HEK293 (cell line): ENCODE results near the gene RNPEP.

Source experiments
- CTCF ChIA-PET: fragments of 350-600 bp; formaldehyde crosslinking; extraction: SDS; loops from one replicate; lab custom pipeline; 2021; ENCODE audit warnings: antibody characterized with exemption; lab: Yijun Ruan, JAX
- POLR2A ChIA-PET: fragments of 300-600 bp; formaldehyde crosslinking; extraction: SDS; loops from one replicate; lab custom pipeline; 2020; ENCODE audit warnings: antibody characterized with exemption, inconsistent platforms; lab: Yijun Ruan, JAX
- H3K27ac ChIP-seq: fragments of 200-500 bp; sonication (Bioruptor generic); 2 replicates; pipeline ENCODE4 v1.5.1; 2014; ENCODE audit warnings: low read depth, low read length, control low read depth, inconsistent platforms; ENCODE audit errors: extremely low read depth
- H3K36me3 ChIP-seq, 2 experiments: fragments of 200-500 bp in 1 of 2; sonication (Bioruptor generic) in 1 of 2; 1 replicate in 1 of 2; 2 replicates in 1 of 2; pipeline ENCODE4 v1.5.1; 2014 to 2017; ENCODE audit warnings: inconsistent platforms in 2 of 2, low read length in 2 of 2; ENCODE audit not compliant: control insufficient read depth in 2 of 2, insufficient read depth in 1 of 2
- H3K4me1 ChIP-seq: fragments of 200-500 bp; sonication (Bioruptor generic); 2 replicates; pipeline ENCODE4 v1.5.1; 2014; ENCODE audit warnings: mild to moderate bottlenecking, low read length, inconsistent platforms; ENCODE audit not compliant: control insufficient read depth, insufficient read depth
- H3K4me3 ChIP-seq: 2 replicates; pipeline ENCODE4 v1.5.1; 2011; ENCODE audit warnings: low read depth, mild to moderate bottlenecking, control low read depth, low read length, moderate library complexity
- H3K9me3 ChIP-seq: fragments of 200-500 bp; sonication (Bioruptor generic); 2 replicates; pipeline ENCODE4 v1.5.1; 2014; ENCODE audit warnings: low read depth, low read length, inconsistent platforms; ENCODE audit not compliant: control insufficient read depth, insufficient read depth
- IKZF3 ChIP-seq: fragments of 450-650 bp; IDR thresholded peaks from 2 replicates; pipeline ENCODE4 v1.5.0; 2018; ENCODE audit warnings: missing biosample characterization, mild to moderate bottlenecking, missing genetic modification characterization, moderate library complexity
- KLF1 ChIP-seq: fragments of 450-650 bp; formaldehyde crosslinking; IDR thresholded peaks from 2 replicates; pipeline ENCODE4 v1.5.1; 2016; ENCODE audit warnings: missing biosample characterization, missing genetic modification characterization
- PRDM10 ChIP-seq: fragments of 450-650 bp; formaldehyde crosslinking; IDR thresholded peaks from 2 replicates; pipeline ENCODE4 v1.5.1; 2016; ENCODE audit warnings: missing biosample characterization, missing genetic modification characterization
- REPIN1 ChIP-seq: fragments of 450-650 bp; formaldehyde crosslinking; IDR thresholded peaks from 2 replicates; pipeline ENCODE4 v1.5.1; 2017; ENCODE audit warnings: missing biosample characterization, missing genetic modification characterization, low read depth
- YY1 ChIP-seq: fragments of 450-650 bp; formaldehyde crosslinking; IDR thresholded peaks from 2 replicates; pipeline ENCODE4 v1.5.1; 2018; ENCODE audit warnings: missing biosample characterization, missing genetic modification characterization
- ZBTB11 ChIP-seq: fragments of 450-650 bp; formaldehyde crosslinking; conservative IDR thresholded peaks from 2 replicates; pipeline ENCODE4 v1.5.1; 2016; ENCODE audit warnings: low read depth, missing biosample characterization, missing genetic modification characterization
- ZFHX2 ChIP-seq: fragments of 450-650 bp; formaldehyde crosslinking; conservative IDR thresholded peaks from 2 replicates; pipeline ENCODE4 v1.5.1; 2016; ENCODE audit warnings: missing biosample characterization, missing genetic modification characterization
- ZNF2 ChIP-seq: fragments of 450-650 bp; formaldehyde crosslinking; IDR thresholded peaks from 2 replicates; pipeline ENCODE4 v1.5.1; 2016; ENCODE audit warnings: missing biosample characterization, missing genetic modification characterization
- ZNF324 ChIP-seq: fragments of 450-650 bp; formaldehyde crosslinking; IDR thresholded peaks from 2 replicates; pipeline ENCODE4 v1.5.1; 2016; ENCODE audit warnings: missing biosample characterization, missing genetic modification characterization
- ZNF404 ChIP-seq: fragments of 450-650 bp; formaldehyde crosslinking; IDR thresholded peaks from 2 replicates; pipeline ENCODE4 v1.5.1; 2017; ENCODE audit warnings: missing biosample characterization, missing genetic modification characterization
- ZNF449 ChIP-seq: fragments of 450-650 bp; formaldehyde crosslinking; IDR thresholded peaks from 2 replicates; pipeline ENCODE4 v1.5.1; 2017; ENCODE audit warnings: missing biosample characterization, mild to moderate bottlenecking, missing genetic modification characterization, moderate library complexity
- ZNF596 ChIP-seq: fragments of 450-650 bp; IDR thresholded peaks from 2 replicates; pipeline ENCODE4 v1.5.0; 2018; ENCODE audit warnings: missing biosample characterization, mild to moderate bottlenecking, missing genetic modification characterization, moderate library complexity
- ZNF600 ChIP-seq: fragments of 450-650 bp; formaldehyde crosslinking; IDR thresholded peaks from 2 replicates; pipeline ENCODE4 v1.5.1; 2016; ENCODE audit warnings: missing biosample characterization, missing genetic modification characterization
- ZNF692 ChIP-seq: fragments of 450-650 bp; formaldehyde crosslinking; IDR thresholded peaks from 2 replicates; pipeline ENCODE4 v1.5.1; 2016; ENCODE audit warnings: missing biosample characterization, missing genetic modification characterization
- ZNF707 ChIP-seq: fragments of 450-650 bp; formaldehyde crosslinking; IDR thresholded peaks from 2 replicates; pipeline ENCODE4 v1.5.1; 2016; ENCODE audit warnings: missing biosample characterization, missing genetic modification characterization
- ZSCAN16 ChIP-seq: fragments of 450-650 bp; formaldehyde crosslinking; IDR thresholded peaks from 2 replicates; pipeline ENCODE4 v1.5.1; 2016; ENCODE audit warnings: missing biosample characterization, missing genetic modification characterization
- ZSCAN23 ChIP-seq: fragments of 450-650 bp; formaldehyde crosslinking; IDR thresholded peaks from 2 replicates; pipeline ENCODE4 v1.5.1; 2016; ENCODE audit warnings: missing biosample characterization, missing genetic modification characterization

The RNPEP gene

DNA sequence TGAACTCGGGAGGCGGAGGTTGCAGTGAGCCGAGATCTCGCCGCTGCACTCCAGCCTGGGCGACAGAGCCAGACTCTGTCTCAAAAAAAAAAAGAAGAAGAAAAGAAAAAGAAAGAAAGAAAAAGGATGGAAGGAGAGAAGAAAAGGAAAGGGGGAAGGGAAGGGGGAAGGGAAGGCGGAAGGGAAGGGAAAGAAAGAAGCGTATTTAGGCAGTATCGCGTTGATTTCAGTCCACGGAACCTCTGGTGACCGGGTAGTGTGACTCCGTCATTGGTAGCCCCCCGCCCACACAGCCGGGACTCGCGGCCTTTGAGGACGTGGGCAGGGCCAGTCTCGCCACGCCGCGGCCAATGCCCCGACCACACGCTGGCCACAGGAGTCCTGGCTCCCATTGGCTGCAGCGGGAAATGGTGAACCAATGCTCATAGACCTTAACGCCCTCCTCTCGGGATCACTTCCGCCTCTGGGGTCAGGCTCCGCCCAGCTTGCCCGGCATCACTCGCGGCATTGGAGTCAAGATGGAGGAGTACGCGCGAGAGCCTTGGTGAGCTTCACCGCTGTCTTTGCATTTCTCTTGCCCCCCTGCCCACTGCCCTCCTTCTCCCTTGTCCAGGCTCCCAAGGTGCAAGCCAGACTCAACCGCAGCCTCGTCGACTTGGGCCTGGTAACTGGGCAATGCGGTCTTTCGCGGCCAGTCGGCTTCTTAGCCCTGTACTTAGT, 27.3 kb upstream of the RNPEP start, which contains the start of gene TIMM17A (continued):
- TF ChIP-seq ZNF449 (tag by site-specific recombination) = no peak
- TF ChIP-seq ZBTB11 (tag by site-specific recombination) = peak; percentile 61
- no peak for TF ChIP-seq ZNF596 (tag by site-specific recombination)
- TF ChIP-seq ZNF324 (tag by site-specific recombination) = peak; percentile 91
- no peak for TF ChIP-seq ZSCAN16 (tag by site-specific recombination)
- no peak; the same call in 1 of the 2 replicates for TF ChIP-seq ZNF692 (tag by site-specific recombination)
- no peak; the same call in 1 of the 2 replicates for TF ChIP-seq ZNF707 (tag by site-specific recombination)
- TF ChIP-seq KLF1 (tag by site-specific recombination) = peak; percentile 35; the same call in 1 of the 2 replicates
- TF ChIP-seq ZNF2 (tag by site-specific recombination) = peak; percentile 87
- TF ChIP-seq ZNF404 (tag by site-specific recombination) = no peak
- TF ChIP-seq IKZF3 (tag by site-specific recombination) = no peak
- peak; percentile 31; the same call in 1 of the 2 replicates for TF ChIP-seq ZSCAN23 (tag by site-specific recombination)

DNA sequence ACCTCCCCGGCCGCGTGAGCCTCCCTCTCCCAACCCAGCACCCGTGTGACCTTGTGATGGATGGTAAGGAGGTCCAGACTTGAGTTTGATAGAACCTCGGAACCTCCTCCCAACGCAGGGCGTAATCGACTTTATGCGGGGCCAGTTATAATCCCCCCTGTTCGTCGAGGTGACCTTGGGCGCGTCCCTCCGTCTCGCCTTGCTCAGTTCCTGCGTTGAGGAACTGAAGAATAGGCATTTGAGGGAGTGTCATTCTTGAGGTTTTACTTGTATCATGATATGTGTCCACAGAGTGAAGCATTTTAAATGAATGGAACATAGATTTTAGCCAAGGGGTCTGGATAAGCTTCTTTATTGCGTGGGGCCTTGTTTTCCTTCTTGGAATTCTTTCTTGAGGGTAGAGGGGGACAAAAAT, 26.7 kb upstream of the RNPEP start:
- peak; percentile 52 for TF ChIP-seq PRDM10 (tag by site-specific recombination)
- TF ChIP-seq YY1 (tag by site-specific recombination) = 0 out of 2 replicates have a peak, but pooled peaks have one; percentile 2
- TF ChIP-seq ZFHX2 = no peak
- 0 out of 2 replicates have a peak, but pooled peaks have one; percentile 35 for TF ChIP-seq REPIN1 (tag by site-specific recombination)
- TF ChIP-seq ZNF600 = 0 out of 2 replicates have a peak, but pooled peaks have one; percentile 8
- H3K4me1 ChIP-seq = no peaks in the 10 kb centered on the region
- H3K27ac ChIP-seq = peak overlapping the region; percentile 41; the same call in 1 of the 2 replicates
- ChIA-PET POLR2A (interaction anchor here (0.9 to 1.8 kb wide), 8 partner anchors 9 to 79 kb away, joined by 3 to 16 read pairs (median 4); partner anchors contain the start of gene LMOD1), CTCF (interaction anchor here (0.6 to 2.6 kb wide), 3 partner anchors 10 to 91 kb away, joined by 3 to 20 read pairs (median 7); no protein-coding TSS in a partner anchor)
- peaks cover 29 to 31% of the 10 kb centered on the region in 2 experiments for H3K36me3 ChIP-seq
- H3K4me3 ChIP-seq = peak overlapping the region; percentile 79
- no peaks in the 10 kb centered on the region for H3K9me3 ChIP-seq
